Activated naive CD4-positive, alpha-beta T cell treated with anti-CD3 and anti-CD28 coated beads, Interleukin-2, amount 10 ng/mL, durations not matched to agents 7 days and 5 days (primary cell): Measurements from ENCODE around the gene SSX4B.
"Not testable (repeated sequence)": the region's sequence is repeated elsewhere in the genome, so short reads cannot be mapped to it uniquely, and the experiment has no call there.

Experiments used
- CTCF ChIA-PET: fragments of 350-600 bp; sonication (Branson Sonifier 250); formaldehyde crosslinking; loops from one replicate; lab custom pipeline; 2021; ENCODE audit warnings: antibody characterized with exemption; lab: Charles Lee
- DNase-seq: peaks from one replicate; pipeline ENCODE4 v3.0.0-alpha.2; 2020
- H3K27ac Mint-ChIP-seq: one replicate; pipeline ENCODE4 v1.8.0; 2021; ENCODE audit warnings: mild to moderate bottlenecking, moderate library complexity, mixed read lengths
- H3K27me3 Mint-ChIP-seq: one replicate; pipeline ENCODE4 v1.8.0; 2021; ENCODE audit warnings: mild to moderate bottlenecking, mixed read lengths
- H3K36me3 Mint-ChIP-seq: one replicate; pipeline ENCODE4 v1.8.0; 2021; ENCODE audit warnings: mixed read lengths
- H3K4me1 Mint-ChIP-seq: one replicate; pipeline ENCODE4 v1.8.0; 2021; ENCODE audit warnings: mixed read lengths
- H3K4me3 Mint-ChIP-seq: one replicate; pipeline ENCODE4 v1.8.0; 2021; ENCODE audit warnings: mild to moderate bottlenecking, moderate library complexity, mixed read lengths
- H3K9me3 Mint-ChIP-seq: one replicate; pipeline ENCODE4 v1.8.0; 2021; ENCODE audit warnings: mixed read lengths

Gene SSX4B, protein sequence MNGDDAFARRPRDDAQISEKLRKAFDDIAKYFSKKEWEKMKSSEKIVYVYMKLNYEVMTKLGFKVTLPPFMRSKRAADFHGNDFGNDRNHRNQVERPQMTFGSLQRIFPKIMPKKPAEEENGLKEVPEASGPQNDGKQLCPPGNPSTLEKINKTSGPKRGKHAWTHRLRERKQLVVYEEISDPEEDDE

GRCh38 chrX:48411860-48412259 lies at the start of gene SSX4B:
TSS of gene SSX4B (minus strand) at chrX:48411960. CDS start at chrX:48411372, 588 bp downstream.
- H3K27me3 Mint-ChIP-seq, H3K9me3 Mint-ChIP-seq, DNase-seq, H3K4me3 Mint-ChIP-seq, H3K36me3 Mint-ChIP-seq, CTCF ChIA-PET, H3K27ac Mint-ChIP-seq, H3K4me1 Mint-ChIP-seq: not testable (repeated sequence)

DNA sequence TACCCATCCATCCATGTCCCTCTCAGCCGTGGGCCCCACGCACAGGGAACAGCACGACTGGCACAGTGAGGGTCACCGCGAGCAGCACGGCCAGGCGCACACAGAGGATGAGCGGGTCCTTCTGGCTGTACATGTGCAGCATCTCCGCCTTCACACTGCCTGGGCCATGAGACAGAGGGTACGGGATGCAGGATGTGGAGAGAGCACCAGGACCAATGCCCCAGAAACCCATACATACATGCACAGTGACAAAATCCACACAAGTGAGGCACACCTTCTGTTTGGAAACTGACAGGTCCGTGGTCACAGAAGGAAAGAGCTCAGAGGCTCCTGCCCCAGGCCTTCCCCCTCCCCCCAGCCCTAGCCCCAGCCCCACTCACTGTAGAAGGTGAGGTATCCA lies 48.8 kb upstream of the SSX4B start:
- Mint-ChIP-seq H3K4me3 (no peak overlapping the region), H3K27ac (no peak overlapping the region), H3K36me3 (peaks cover 45% of the 10 kb centered on the region), H3K27me3 (no peaks in the 10 kb centered on the region), H3K4me1 (peaks cover 21% of the 10 kb centered on the region), H3K9me3 (no peaks in the 10 kb centered on the region)
- DNase-seq: no peak
- CTCF ChIA-PET: no interaction called here

GRCh38 chrX:48460031-48460430 lies 48.3 kb upstream of the SSX4B start:
- Mint-ChIP-seq H3K9me3 (no peaks in the 10 kb centered on the region), H3K27me3 (no peaks in the 10 kb centered on the region), H3K36me3 (peaks cover 40% of the 10 kb centered on the region), H3K4me3 (no peak overlapping the region), H3K27ac (no peak overlapping the region), H3K4me1 (peaks cover 15% of the 10 kb centered on the region)
- CTCF ChIA-PET: no interaction called here
- no peak for DNase-seq

DNA sequence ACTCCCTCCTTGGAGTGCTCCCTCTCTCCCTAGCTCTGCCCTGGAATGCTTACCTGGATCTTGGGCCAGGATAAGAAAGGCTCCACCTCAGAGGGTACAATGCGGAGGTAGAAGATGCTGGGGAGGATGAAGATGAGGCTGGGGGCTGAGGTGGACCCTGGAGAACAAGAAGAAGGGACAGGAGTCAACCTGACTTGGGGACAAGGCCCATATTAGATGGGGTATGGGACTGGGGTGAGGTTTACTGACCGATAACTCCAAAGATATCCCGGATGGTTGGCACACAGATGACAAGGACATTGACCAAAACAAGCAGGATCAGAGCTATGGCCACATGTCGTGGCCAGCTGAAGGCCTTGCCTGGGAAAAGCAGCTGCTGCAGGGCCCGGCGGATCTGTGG lies 47.7 kb upstream of the SSX4B start:
- no peak for DNase-seq
- no peak overlapping the region for H3K27ac Mint-ChIP-seq
- CTCF ChIA-PET: no interaction called here
- H3K27me3 Mint-ChIP-seq: no peaks in the 10 kb centered on the region
- peaks cover 36% of the 10 kb centered on the region for H3K36me3 Mint-ChIP-seq
- no peaks in the 10 kb centered on the region for H3K9me3 Mint-ChIP-seq
- H3K4me3 Mint-ChIP-seq: no peak overlapping the region
- H3K4me1 Mint-ChIP-seq: peaks cover 13% of the 10 kb centered on the region

- CTCF ChIA-PET: no interaction called here
- H3K9me3 Mint-ChIP-seq: no peaks in the 10 kb centered on the region
- peaks cover 29% of the 10 kb centered on the region for H3K36me3 Mint-ChIP-seq
- no peaks in the 10 kb centered on the region for H3K27me3 Mint-ChIP-seq
- H3K4me3 Mint-ChIP-seq: no peak overlapping the region
- no peak overlapping the region for H3K27ac Mint-ChIP-seq
- H3K4me1 Mint-ChIP-seq: peaks cover 6% of the 10 kb centered on the region
- DNase-seq: no peak
Measured at GRCh38 chrX:48458711-48459110, 47.0 kb upstream of the SSX4B start.

GRCh38 chrX:48456628-48457331 lies 45.0 kb upstream of the SSX4B start:
- no peak for DNase-seq
- peaks cover 21% of the 10 kb centered on the region for H3K36me3 Mint-ChIP-seq
- CTCF ChIA-PET: interaction anchor here (1.1 kb wide), 1 partner anchor 11 kb away, joined by 3 read pairs; no protein-coding TSS in a partner anchor
- no peak overlapping the region for H3K27ac Mint-ChIP-seq
- no peaks in the 10 kb centered on the region for H3K9me3 Mint-ChIP-seq
- H3K4me1 Mint-ChIP-seq: no peaks in the 10 kb centered on the region
- H3K4me3 Mint-ChIP-seq: no peak overlapping the region
- H3K27me3 Mint-ChIP-seq: no peaks in the 10 kb centered on the region

DNA sequence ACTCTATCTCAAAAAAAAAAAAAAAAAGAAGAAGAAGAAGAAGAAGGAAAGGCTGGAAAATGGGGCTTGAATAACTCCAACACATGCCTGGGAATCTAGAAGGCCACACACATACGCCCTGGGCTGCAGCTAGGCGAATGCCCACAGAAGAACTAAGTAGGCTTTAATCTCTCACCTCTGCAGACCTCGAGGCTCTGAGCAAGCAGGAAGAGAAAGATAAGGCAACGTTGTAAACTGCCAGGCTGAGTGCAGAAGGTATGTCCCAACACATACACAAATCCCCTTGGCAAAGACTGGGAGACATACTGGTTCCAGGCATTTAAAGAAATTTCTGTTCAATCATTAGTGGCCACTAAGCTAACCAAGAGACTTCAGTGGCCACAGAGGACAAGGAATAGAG lies 39.9 kb upstream of the SSX4B start:
- Mint-ChIP-seq H3K4me1 (no peaks in the 10 kb centered on the region), H3K36me3 (peaks cover 1% of the 10 kb centered on the region), H3K4me3 (no peak overlapping the region), H3K9me3 (no peaks in the 10 kb centered on the region), H3K27ac (no peak overlapping the region), H3K27me3 (peaks cover 6% of the 10 kb centered on the region)
- DNase-seq: no peak
- CTCF ChIA-PET: no interaction called here

DNA sequence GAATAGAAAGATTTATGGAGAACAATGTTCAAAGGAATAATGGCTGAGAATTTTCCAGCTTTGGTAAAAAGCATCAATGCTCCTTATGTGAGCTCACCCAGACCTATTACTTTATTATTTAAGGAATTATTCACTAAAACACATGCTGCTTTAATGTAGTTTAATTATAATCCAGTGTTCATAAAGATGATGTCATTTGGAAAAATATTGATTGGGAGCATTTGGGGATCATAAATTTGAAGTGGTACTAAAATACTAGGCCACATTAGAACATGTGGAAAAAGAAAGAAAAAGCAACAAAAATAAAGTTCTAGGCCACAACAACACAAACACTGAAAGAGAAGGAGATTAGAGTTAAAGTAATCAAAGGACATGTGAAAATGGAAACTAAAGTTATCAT lies 38.3 kb upstream of the SSX4B start:
- Mint-ChIP-seq H3K4me1 (no peaks in the 10 kb centered on the region), H3K9me3 (no peaks in the 10 kb centered on the region), H3K27ac (no peak overlapping the region), H3K4me3 (no peak overlapping the region), H3K27me3 (peaks cover 7% of the 10 kb centered on the region), H3K36me3 (no peaks in the 10 kb centered on the region)
- no peak for DNase-seq
- CTCF ChIA-PET: no interaction called here

DNA sequence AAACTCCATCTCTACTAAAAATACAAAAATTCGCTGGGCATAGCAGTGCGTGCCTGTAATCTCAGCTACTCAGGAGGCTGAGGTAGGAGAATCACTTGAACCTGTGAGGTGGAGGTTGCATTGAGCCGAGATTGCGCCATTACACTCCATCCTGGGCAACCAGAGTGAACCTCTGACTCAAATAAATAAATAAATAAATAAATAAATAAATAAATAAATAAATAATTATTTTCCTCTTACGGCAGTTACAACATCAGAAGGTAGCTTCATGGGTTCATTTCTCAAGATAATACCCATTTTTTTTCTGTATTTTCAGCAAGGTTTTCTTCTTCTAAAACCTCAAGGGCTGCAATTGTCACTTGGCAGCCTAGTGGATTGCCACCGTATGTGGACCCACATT lies 35.4 kb upstream of the SSX4B start:
- CTCF ChIA-PET, H3K27ac Mint-ChIP-seq, H3K4me1 Mint-ChIP-seq, H3K36me3 Mint-ChIP-seq, H3K9me3 Mint-ChIP-seq, DNase-seq, H3K4me3 Mint-ChIP-seq: not testable (repeated sequence)
- peaks cover 21% of the 10 kb centered on the region for H3K27me3 Mint-ChIP-seq

DNA sequence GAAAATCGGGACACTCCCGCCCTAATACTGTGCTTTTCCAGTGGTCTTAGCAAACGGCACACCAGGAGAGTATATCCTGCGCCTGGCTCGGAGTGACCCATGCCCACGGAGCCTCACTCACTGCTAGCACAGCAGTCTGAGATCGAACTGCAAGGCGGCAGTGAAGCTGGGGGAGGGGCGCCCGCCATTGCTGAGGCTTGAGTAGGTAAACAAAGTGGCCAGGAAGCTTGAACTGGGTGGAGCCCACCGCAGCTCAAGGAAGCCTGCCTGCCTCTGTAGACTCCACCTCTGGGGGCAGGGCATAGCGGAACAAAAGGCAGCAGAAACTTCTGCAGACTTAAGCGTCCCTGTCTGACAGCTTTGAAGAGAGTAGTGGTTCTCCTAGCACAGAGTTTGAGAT lies 22.0 kb upstream of the SSX4B start:
- H3K27me3 Mint-ChIP-seq, H3K36me3 Mint-ChIP-seq, H3K4me3 Mint-ChIP-seq, CTCF ChIA-PET: not testable (repeated sequence)
- DNase-seq: peak; percentile 48
- H3K4me1 Mint-ChIP-seq: peaks cover 17% of the 10 kb centered on the region
- peak overlapping the region; percentile 64 for H3K27ac Mint-ChIP-seq
- H3K9me3 Mint-ChIP-seq: peaks cover 18% of the 10 kb centered on the region

DNA sequence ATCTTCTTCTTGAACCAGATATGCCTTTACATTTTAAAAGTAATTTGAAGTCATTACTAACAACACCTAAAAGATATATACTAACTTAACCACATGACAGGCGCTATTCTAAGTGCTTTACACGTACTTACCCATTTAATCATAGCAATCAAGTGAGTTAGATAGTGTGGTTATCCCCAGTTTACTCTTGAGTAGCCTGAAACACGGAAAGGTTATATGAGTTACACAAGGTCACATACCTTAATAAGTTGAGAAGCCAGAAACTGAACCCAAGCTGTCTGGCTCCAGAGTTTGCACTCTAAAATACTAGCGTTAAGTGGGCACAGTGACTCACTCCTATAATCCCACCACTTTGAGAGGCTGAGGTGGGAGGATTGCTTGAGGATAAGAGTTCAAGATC lies 18.4 kb upstream of the SSX4B start:
- H3K4me3 Mint-ChIP-seq, H3K36me3 Mint-ChIP-seq, DNase-seq, H3K27ac Mint-ChIP-seq, H3K27me3 Mint-ChIP-seq, CTCF ChIA-PET: not testable (repeated sequence)
- H3K4me1 Mint-ChIP-seq: peaks cover 24% of the 10 kb centered on the region
- peaks cover 11% of the 10 kb centered on the region for H3K9me3 Mint-ChIP-seq

DNA sequence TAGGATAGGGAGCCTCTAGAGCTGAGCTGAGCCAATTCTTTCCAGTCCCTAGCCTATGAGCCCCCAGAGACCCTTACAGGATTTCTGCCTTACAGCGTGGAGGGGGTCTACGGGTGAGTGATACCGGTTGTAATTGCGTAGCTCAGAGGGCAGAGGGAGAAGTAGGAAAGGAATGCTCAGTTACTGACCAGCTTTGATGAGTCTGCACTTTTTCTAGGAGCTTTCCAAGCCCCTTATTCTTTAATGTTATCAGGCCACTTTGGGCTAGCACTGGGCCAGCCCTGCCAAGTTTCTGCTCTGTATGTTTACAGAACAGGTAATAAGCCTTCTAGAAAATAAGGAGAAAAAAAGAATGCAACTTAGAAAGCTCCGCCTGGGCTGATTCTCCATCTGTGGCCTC lies 17.8 kb upstream of the SSX4B start:
- H3K27ac Mint-ChIP-seq, H3K9me3 Mint-ChIP-seq, H3K27me3 Mint-ChIP-seq, H3K36me3 Mint-ChIP-seq, DNase-seq, H3K4me3 Mint-ChIP-seq, CTCF ChIA-PET: not testable (repeated sequence)
- H3K4me1 Mint-ChIP-seq: peaks cover 23% of the 10 kb centered on the region

DNA sequence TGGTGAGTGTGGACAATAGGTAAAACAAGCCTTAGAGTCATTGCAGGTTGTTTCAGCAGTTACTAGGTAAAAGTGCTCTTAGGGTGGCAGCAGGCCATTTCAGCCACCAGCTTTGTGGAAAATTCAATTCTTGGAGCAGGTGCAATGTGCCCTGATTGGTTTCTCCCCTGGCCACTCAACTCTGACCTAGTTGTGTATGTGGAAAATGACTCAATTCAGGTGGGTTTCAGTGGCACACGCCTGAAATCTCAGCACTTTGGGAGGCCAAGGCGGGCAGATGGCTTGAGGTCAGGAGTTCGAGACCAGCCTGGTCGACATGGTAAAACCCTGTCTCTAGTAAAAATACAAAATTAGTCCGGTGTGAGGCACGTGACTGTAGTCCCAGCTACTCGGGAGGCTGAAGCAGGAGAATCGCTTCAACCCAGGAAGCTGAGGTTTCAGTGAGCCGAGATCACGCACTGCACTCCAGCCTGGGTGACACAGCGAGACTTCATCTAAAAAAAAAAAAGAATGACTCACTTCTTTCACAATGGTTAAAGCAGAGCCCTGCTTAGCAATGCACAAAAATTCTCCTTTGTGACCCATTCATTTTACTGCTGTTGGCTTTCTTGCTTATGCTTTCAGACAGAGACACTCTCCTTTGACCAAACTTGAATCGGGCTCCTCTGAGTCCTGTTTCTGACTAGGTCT lies 15.4 kb upstream of the SSX4B start:
- H3K27ac Mint-ChIP-seq, CTCF ChIA-PET: not testable (repeated sequence)

DNA sequence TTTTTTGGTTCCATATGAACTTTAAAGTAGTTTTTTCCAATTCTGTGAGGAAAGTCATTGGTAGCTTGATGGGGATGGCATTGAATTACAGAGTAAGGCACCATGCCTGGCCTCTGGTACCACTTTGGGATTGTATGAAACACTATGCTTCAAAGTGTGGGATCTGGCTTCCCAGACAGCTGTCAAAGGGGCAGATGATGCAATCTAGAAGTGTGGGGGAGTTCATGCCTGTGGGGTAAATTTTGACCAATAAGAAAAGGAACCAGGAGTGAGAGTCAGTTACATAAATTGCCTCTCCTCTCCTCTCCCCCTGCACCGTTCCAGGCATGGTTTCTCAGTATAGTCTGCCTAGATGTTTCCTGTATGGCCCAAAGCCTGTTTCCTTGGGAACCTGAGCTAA lies 13.9 kb downstream of the SSX4B start:
- CTCF ChIA-PET, H3K36me3 Mint-ChIP-seq, H3K4me3 Mint-ChIP-seq, H3K27me3 Mint-ChIP-seq, H3K4me1 Mint-ChIP-seq, H3K27ac Mint-ChIP-seq, H3K9me3 Mint-ChIP-seq: not testable (repeated sequence)
- DNase-seq: peak; percentile 8

More for the DNA sequence above, 15.4 kb upstream of the SSX4B start:
- not testable (repeated sequence) for DNase-seq, H3K4me3 Mint-ChIP-seq, H3K9me3 Mint-ChIP-seq, H3K4me1 Mint-ChIP-seq, H3K36me3 Mint-ChIP-seq, H3K27me3 Mint-ChIP-seq

DNA sequence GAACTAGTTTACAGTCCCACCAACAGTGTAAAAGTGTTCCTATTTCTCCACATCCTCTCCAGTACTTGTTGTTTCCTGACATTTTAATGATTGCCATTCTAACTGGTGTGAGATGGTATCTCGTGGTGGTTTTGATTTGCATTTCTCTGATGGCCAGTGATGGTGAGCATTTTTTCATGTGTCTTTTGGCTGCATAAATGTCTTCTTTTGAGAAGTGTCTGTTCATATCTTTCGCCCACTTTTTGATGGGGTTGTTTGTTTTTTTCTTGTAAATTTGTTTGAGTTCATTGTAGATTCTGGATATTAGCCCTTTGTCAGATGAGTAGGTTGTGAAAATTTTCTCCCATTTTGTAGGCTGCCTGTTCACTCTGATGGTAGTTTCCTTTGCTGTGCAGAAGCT lies 14.8 kb downstream of the SSX4B start:
- H3K4me1 Mint-ChIP-seq, CTCF ChIA-PET, H3K27ac Mint-ChIP-seq, H3K36me3 Mint-ChIP-seq, H3K27me3 Mint-ChIP-seq, DNase-seq, H3K9me3 Mint-ChIP-seq, H3K4me3 Mint-ChIP-seq: not testable (repeated sequence)
